ENCODE measurements around the gene RPL19. TPM values are rescaled to one million over a fixed set of nuclear protein-coding genes. Genes with fewer than 3 reads are reported as not detected.

RPL19 gene
- total RNA-seq, 1 experiment from 2014 or later, result 3,055 TPM

- no peaks in the 10 kb centered on the region for H3K9me3 Mint-ChIP-seq (ENCODE audit: unreplicated experiment)
- intact Hi-C loops (cut with micrococcal nuclease), result no loop called here
- ChIA-PET CTCF (interaction anchor here (0.6 to 5.1 kb wide), 16 partner anchors 11 to 415 kb away, joined by 3 to 44 read pairs (median 4); no protein-coding TSS in a partner anchor), POLR2A (interaction anchor here (1.2 to 3.1 kb wide), 2 partner anchors 12 to 34 kb away, joined by 3 to 15 read pairs; partner anchors contain the start of gene RPL19)
- no TSS peak for BruUV-seq (replicated peaks)
- no peak for TF ChIP-seq CTCF (IDR thresholded peaks at IDR 0.05; ENCODE audit: unreplicated experiment)
- no peak overlapping the region for H3K27ac Mint-ChIP-seq (ENCODE audit: low read depth, unreplicated experiment)
- H3K36me3 Mint-ChIP-seq (ENCODE audit: insufficient read depth, unreplicated experiment), result no peaks in the 10 kb centered on the region
- H3K27me3 Mint-ChIP-seq (ENCODE audit: insufficient read depth, unreplicated experiment), result peaks cover 22% of the 10 kb centered on the region
- H3K4me3 Mint-ChIP-seq (ENCODE audit: unreplicated experiment), result no peak overlapping the region
- DNase-seq (ENCODE audit: unreplicated experiment), result no peak
- peaks cover 18% of the 10 kb centered on the region for H3K4me1 Mint-ChIP-seq (ENCODE audit: insufficient read depth, unreplicated experiment)
Measured at GRCh38 chr17:39165178-39165840, 34.8 kb upstream of the RPL19 start.

GRCh38 chr17:39165841-39166349, 34.2 kb upstream of the RPL19 start, which contains the start of gene ARL5C:
Gene ARL5C, minus strand, starts transcription at chr17:39166161. Its CDS starts 401 bp downstream, at chr17:39165760.
- no TSS peak for BruUV-seq (replicated peaks)
- Mint-ChIP-seq H3K36me3 (ENCODE audit: insufficient read depth, unreplicated experiment) (no peaks in the 10 kb centered on the region), H3K27ac (ENCODE audit: low read depth, unreplicated experiment) (no peak within 1 kb of the TSS), H3K4me3 (ENCODE audit: unreplicated experiment) (no peak within 1 kb of the TSS), H3K27me3 (ENCODE audit: insufficient read depth, unreplicated experiment) (peaks cover 22% of the 10 kb centered on the region), H3K9me3 (ENCODE audit: unreplicated experiment) (no peaks in the 10 kb centered on the region), H3K4me1 (ENCODE audit: insufficient read depth, unreplicated experiment) (peaks cover 18% of the 10 kb centered on the region)
- CTCF ChIA-PET, result interaction anchor here (0.6 to 5.1 kb wide), 3 partner anchors 10 to 91 kb away, joined by 3 to 44 read pairs (median 4); no protein-coding TSS in a partner anchor
- TF ChIP-seq CTCF (IDR thresholded peaks at IDR 0.05; ENCODE audit: unreplicated experiment), result no peak
- no peak for DNase-seq (ENCODE audit: unreplicated experiment)
- intact Hi-C loops (cut with micrococcal nuclease), result no loop called here
- POLR2A ChIA-PET, result interaction anchor here (0.5 to 0.7 kb wide), 2 partner anchors 36 to 460 kb away, joined by 3 read pairs; no protein-coding TSS in a partner anchor

GRCh38 chr17:39166437-39167335, 33.4 kb upstream of the RPL19 start:
- intact Hi-C loops (cut with micrococcal nuclease), result no loop called here
- no peaks in the 10 kb centered on the region for H3K9me3 Mint-ChIP-seq (ENCODE audit: unreplicated experiment)
- DNase-seq (ENCODE audit: unreplicated experiment), result no peak
- BruUV-seq (replicated peaks), result no TSS peak
- H3K4me1 Mint-ChIP-seq (ENCODE audit: insufficient read depth, unreplicated experiment), result peaks cover 18% of the 10 kb centered on the region
- ChIA-PET CTCF (interaction anchor here (0.5 to 5.1 kb wide), 8 partner anchors 9 to 208 kb away, joined by 3 to 44 read pairs (median 4); no protein-coding TSS in a partner anchor), POLR2A (interaction anchor here (0.5 to 1.5 kb wide), 5 partner anchors 12 to 461 kb away, joined by 3 read pairs; partner anchors contain the start of gene CDK12)
- TF ChIP-seq CTCF (IDR thresholded peaks at IDR 0.05; ENCODE audit: unreplicated experiment), result no peak
- H3K4me3 Mint-ChIP-seq (ENCODE audit: unreplicated experiment), result no peak overlapping the region
- no peak overlapping the region for H3K27ac Mint-ChIP-seq (ENCODE audit: low read depth, unreplicated experiment)
- peaks cover 22% of the 10 kb centered on the region for H3K27me3 Mint-ChIP-seq (ENCODE audit: insufficient read depth, unreplicated experiment)
- no peaks in the 10 kb centered on the region for H3K36me3 Mint-ChIP-seq (ENCODE audit: insufficient read depth, unreplicated experiment)
